T1000 (cell line): ENCODE measurements around the gene PDE5A.
"Not testable (repeated sequence)": the region's sequence is repeated elsewhere in the genome, so short reads cannot be mapped to it uniquely, and the experiment has no call there.

ENCODE experiments used
- DNase-seq: peaks from one replicate; lab custom pipeline; 2025; ENCODE audit warnings: mixed read lengths; lab: John Stamatoyannopoulos, UW

PDE5A gene

GRCh38 chr4:119470737-119471063, 157.9 kb downstream of the PDE5A start:
- not testable (repeated sequence) for DNase-seq

- peak; percentile 3 for DNase-seq
Measured at GRCh38 chr4:119470021-119470736, 158.4 kb downstream of the PDE5A start.

GRCh38 chr4:119469039-119469438, 159.6 kb downstream of the PDE5A start:
- DNase-seq = not testable (repeated sequence)

- not testable (repeated sequence) for DNase-seq
Measured at GRCh38 chr4:119462733-119463132, 165.9 kb downstream of the PDE5A start.

GRCh38 chr4:119455734-119456133, 172.9 kb downstream of the PDE5A start:
- DNase-seq = peak; percentile 4

- DNase-seq = peak; percentile 98
Measured at GRCh38 chr4:119454491-119455270, 173.9 kb downstream of the PDE5A start.

GRCh38 chr4:119454151-119454490, 174.5 kb downstream of the PDE5A start:
- not testable (repeated sequence) for DNase-seq

- not testable (repeated sequence) for DNase-seq
Measured at GRCh38 chr4:119453286-119453685, 175.3 kb downstream of the PDE5A start.

- DNase-seq = not testable (repeated sequence)
Measured at GRCh38 chr4:119449851-119450250, 178.8 kb downstream of the PDE5A start.
